Measurements from ENCODE around the gene RHOG. TPM values are rescaled to one million over a fixed set of nuclear protein-coding genes. Genes with fewer than 3 reads are reported as not detected.
"Not testable (repeated sequence)": the region's sequence is repeated elsewhere in the genome, so short reads cannot be mapped to it uniquely, and the experiment has no call there.

The RHOG gene
- total RNA-seq, 1 experiment from 2014 or later: 35.7 TPM

DNA sequence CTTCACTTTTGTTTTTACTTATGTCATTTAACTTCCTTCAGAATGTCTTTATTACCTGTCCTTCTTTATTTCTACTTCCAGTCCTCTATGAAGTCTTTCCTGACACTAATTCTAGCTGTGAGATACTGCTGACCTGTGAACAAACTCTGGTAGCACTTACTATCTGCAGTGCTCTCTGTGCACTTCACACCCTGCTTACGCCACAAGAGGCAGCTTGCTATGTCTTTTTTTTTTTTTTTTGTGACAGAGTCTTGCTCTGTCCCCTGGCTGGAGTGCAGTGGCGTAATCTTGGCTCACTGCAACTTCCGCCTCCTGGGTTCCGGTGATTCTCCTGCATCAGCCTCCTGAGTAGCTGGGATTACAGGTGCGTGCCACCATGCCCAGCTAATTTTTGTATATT, 25.4 kb upstream of the RHOG start:
- H3K27me3 Mint-ChIP-seq (ENCODE audit: insufficient read depth, unreplicated experiment): no peaks in the 10 kb centered on the region
- H3K4me3 Mint-ChIP-seq (ENCODE audit: unreplicated experiment): no peak overlapping the region
- DNase-seq (ENCODE audit: unreplicated experiment): no peak
- H3K27ac Mint-ChIP-seq (ENCODE audit: low read depth, unreplicated experiment): peak overlapping the region; percentile 57
- intact Hi-C loops (cut with micrococcal nuclease): no loop called here
- POLR2A ChIA-PET: interaction anchor here (1.0 to 1.1 kb wide), 2 partner anchors 11 to 37 kb away, joined by 3 to 4 read pairs; partner anchors contain the start of gene STIM1
- no peaks in the 10 kb centered on the region for H3K36me3 Mint-ChIP-seq (ENCODE audit: insufficient read depth, unreplicated experiment)
- CTCF ChIA-PET: interaction anchor here (0.7 to 3.7 kb wide), 5 partner anchors 11 to 206 kb away, joined by 3 to 27 read pairs (median 3); partner anchors contain the start of gene STIM1
- H3K9me3 Mint-ChIP-seq (ENCODE audit: unreplicated experiment): no peaks in the 10 kb centered on the region
- BruUV-seq (replicated peaks): no TSS peak
- TF ChIP-seq, protein P1, sequence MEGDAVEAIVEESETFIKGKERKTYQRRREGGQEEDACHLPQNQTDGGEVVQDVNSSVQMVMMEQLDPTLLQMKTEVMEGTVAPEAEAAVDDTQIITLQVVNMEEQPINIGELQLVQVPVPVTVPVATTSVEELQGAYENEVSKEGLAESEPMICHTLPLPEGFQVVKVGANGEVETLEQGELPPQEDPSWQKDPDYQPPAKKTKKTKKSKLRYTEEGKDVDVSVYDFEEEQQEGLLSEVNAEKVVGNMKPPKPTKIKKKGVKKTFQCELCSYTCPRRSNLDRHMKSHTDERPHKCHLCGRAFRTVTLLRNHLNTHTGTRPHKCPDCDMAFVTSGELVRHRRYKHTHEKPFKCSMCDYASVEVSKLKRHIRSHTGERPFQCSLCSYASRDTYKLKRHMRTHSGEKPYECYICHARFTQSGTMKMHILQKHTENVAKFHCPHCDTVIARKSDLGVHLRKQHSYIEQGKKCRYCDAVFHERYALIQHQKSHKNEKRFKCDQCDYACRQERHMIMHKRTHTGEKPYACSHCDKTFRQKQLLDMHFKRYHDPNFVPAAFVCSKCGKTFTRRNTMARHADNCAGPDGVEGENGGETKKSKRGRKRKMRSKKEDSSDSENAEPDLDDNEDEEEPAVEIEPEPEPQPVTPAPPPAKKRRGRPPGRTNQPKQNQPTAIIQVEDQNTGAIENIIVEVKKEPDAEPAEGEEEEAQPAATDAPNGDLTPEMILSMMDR (IDR thresholded peaks at IDR 0.05; ENCODE audit: unreplicated experiment): no peak
- peaks cover 15% of the 10 kb centered on the region for H3K4me1 Mint-ChIP-seq (ENCODE audit: insufficient read depth, unreplicated experiment)

DNA sequence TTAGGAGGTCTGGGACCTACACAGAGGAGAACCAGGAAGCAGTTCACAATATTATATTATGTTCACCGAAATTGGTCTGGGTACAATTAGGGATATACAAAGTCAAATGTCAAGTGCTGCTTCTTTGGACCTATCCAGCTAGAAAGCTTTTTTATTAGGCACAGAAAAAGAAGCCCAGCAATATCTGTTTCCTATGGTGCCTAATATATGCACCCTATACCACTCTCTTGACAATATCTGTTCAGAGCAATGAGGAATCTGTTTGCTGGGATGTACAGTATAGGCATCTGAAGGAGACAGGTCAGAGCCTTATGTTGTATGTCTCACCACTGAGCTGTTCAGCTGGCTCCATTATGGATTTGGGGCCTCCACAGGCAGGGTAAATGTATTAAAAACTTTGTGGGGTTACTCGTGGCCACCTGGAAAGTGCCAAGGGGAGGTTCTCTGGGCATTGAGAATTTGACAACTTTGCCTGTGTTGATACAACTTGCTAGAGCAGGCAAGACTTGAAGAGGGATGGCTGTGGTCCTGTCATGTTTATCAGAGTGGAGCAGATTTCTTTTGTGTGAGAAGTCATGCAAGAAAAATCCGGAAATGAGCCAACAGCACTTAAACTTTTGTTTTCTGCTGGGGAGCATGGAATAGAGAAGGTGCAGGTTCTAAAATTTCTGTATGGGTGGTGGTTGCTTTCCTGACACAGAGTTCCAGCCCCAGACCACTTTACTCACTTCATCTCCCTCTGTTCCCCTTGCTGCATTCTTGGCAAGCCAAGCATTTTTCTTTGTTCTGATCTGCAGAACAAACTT, 24.8 kb upstream of the RHOG start:
- Mint-ChIP-seq H3K4me1 (ENCODE audit: insufficient read depth, unreplicated experiment) (peaks cover 21% of the 10 kb centered on the region), H3K9me3 (ENCODE audit: unreplicated experiment) (no peaks in the 10 kb centered on the region), H3K36me3 (ENCODE audit: insufficient read depth, unreplicated experiment) (no peaks in the 10 kb centered on the region), H3K27ac (ENCODE audit: low read depth, unreplicated experiment) (peak overlapping the region; percentile 57), H3K4me3 (ENCODE audit: unreplicated experiment) (no peak overlapping the region), H3K27me3 (ENCODE audit: insufficient read depth, unreplicated experiment) (no peaks in the 10 kb centered on the region)
- no TSS peak for BruUV-seq (replicated peaks)
- ChIA-PET POLR2A (interaction anchor here (0.7 to 1.7 kb wide), 5 partner anchors 10 to 290 kb away, joined by 3 to 11 read pairs (median 3); partner anchors contain the start of gene STIM1), CTCF (interaction anchor here (0.7 to 3.7 kb wide), 5 partner anchors 11 to 207 kb away, joined by 3 to 27 read pairs (median 4); partner anchors contain the start of gene STIM1)
- TF ChIP-seq, protein P1 (IDR thresholded peaks at IDR 0.05; ENCODE audit: unreplicated experiment): no peak
- intact Hi-C loops (cut with micrococcal nuclease): no loop called here
- DNase-seq (ENCODE audit: unreplicated experiment): peak; percentile 36

DNA sequence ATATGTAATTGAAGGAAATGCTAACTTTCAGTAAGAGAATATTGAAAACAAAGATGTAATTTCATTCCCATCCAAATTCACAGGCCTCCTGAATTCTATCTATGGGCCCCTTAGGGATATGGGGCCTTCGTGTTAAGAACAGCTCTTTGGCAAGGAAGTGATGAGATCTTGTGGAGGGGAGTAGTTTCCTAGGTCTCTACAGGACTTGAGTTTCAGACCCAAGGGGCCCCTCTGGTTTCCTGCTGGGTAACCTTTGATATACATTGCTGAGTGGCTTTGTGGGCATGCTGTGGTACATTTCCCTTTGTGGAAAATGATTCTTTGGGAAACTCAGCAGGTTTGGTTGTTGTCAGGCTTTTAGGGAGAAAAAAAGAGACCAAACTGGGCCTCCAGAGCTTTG, 20.9 kb upstream of the RHOG start:
- DNase-seq (ENCODE audit: unreplicated experiment): no peak
- no peak overlapping the region for H3K4me3 Mint-ChIP-seq (ENCODE audit: unreplicated experiment)
- no peaks in the 10 kb centered on the region for H3K9me3 Mint-ChIP-seq (ENCODE audit: unreplicated experiment)
- no TSS peak for BruUV-seq (replicated peaks)
- no peaks in the 10 kb centered on the region for H3K27me3 Mint-ChIP-seq (ENCODE audit: insufficient read depth, unreplicated experiment)
- CTCF ChIA-PET: interaction anchor here (1.6 to 3.1 kb wide), 3 partner anchors 12 to 211 kb away, joined by 4 to 16 read pairs (median 7); no protein-coding TSS in a partner anchor
- H3K4me1 Mint-ChIP-seq (ENCODE audit: insufficient read depth, unreplicated experiment): peaks cover 38% of the 10 kb centered on the region
- peaks cover 7% of the 10 kb centered on the region for H3K36me3 Mint-ChIP-seq (ENCODE audit: insufficient read depth, unreplicated experiment)
- intact Hi-C loops (cut with micrococcal nuclease): no loop called here
- TF ChIP-seq, protein P1 (IDR thresholded peaks at IDR 0.05; ENCODE audit: unreplicated experiment): no peak
- POLR2A ChIA-PET: no interaction called here
- H3K27ac Mint-ChIP-seq (ENCODE audit: low read depth, unreplicated experiment): no peak overlapping the region

DNA sequence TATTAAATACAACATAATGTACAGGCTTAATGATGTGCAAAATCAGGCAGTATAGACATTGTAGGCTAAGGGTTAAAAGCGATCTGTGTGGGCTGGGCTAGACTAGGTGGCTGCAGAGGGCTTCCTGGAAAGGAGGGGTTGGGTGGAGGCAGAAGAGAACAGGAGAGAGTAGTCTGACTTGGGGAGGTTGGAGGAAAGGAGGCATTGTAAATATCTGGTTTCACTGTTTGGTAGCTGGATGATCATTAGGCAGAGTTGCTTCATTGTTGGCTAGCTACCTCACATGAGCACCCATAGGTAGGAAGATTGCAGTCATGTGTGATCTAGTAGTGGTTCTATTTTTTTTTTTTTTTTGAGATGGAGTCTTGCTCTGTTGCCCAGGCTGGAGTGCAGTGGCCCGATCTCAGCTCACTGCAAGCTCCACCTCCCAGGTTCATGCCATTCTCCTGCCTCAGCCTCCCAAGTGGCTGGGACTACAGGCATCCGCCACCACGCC, 20.2 kb upstream of the RHOG start:
- POLR2A ChIA-PET: interaction anchor here (0.8 kb wide), 1 partner anchor 12 kb away, joined by 3 read pairs; no protein-coding TSS in a partner anchor
- H3K27ac Mint-ChIP-seq (ENCODE audit: low read depth, unreplicated experiment); H3K27me3 Mint-ChIP-seq (ENCODE audit: insufficient read depth, unreplicated experiment); intact Hi-C loops (cut with micrococcal nuclease); H3K4me3 Mint-ChIP-seq (ENCODE audit: unreplicated experiment); H3K36me3 Mint-ChIP-seq (ENCODE audit: insufficient read depth, unreplicated experiment); BruUV-seq (replicated peaks); DNase-seq (ENCODE audit: unreplicated experiment); H3K9me3 Mint-ChIP-seq (ENCODE audit: unreplicated experiment): not testable (repeated sequence)
- peaks cover 37% of the 10 kb centered on the region for H3K4me1 Mint-ChIP-seq (ENCODE audit: insufficient read depth, unreplicated experiment)
- CTCF ChIA-PET: interaction anchor here (1.6 to 3.1 kb wide), 3 partner anchors 12 to 212 kb away, joined by 4 to 16 read pairs (median 7); no protein-coding TSS in a partner anchor

All from MCF 10A (cell line).